ENCODE results near the gene RHD. TPM values are rescaled to one million over a fixed set of nuclear protein-coding genes. Genes with fewer than 3 reads are reported as not detected.
"Not testable (repeated sequence)": the region's sequence is repeated elsewhere in the genome, so short reads cannot be mapped to it uniquely, and the experiment has no call there.

Gene RHD
- polyA plus RNA-seq, 3 donors, result 0.53 TPM; not detected in 2

DNA sequence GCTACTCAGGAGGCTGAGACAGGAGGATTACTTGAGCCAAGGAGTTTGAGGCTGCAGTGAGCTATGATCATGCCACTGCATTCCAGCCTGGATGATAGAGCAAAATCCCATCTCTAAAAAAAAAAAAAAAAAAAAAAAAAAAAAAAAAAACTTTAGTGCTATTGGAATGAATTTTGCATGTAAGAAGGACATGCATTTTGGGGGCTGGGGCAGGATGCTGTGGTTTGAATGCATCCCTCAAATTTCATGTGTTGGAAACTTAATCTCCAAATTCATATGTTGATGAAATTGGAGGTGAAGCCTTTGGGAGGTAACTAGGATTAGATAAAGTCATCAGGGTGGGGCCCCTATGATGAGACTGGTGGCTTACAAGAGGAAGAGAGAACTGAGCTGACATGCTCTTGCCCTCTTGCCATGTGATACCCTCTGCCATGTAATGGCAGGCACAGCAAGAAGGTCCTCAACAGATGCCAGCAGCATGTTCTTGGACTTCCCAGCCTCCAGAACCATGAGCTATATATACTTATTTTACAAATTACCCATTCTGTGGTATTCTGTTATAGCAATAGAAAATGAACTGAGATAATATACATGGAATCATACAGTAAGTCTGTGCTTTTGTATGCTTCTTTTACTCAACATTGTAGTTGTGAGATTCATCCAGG is 40.6 kb downstream of the RHD start:
- intact Hi-C loops (cut with micrococcal nuclease); DNase-seq; H3K27ac Mint-ChIP-seq: not testable (repeated sequence)

DNA sequence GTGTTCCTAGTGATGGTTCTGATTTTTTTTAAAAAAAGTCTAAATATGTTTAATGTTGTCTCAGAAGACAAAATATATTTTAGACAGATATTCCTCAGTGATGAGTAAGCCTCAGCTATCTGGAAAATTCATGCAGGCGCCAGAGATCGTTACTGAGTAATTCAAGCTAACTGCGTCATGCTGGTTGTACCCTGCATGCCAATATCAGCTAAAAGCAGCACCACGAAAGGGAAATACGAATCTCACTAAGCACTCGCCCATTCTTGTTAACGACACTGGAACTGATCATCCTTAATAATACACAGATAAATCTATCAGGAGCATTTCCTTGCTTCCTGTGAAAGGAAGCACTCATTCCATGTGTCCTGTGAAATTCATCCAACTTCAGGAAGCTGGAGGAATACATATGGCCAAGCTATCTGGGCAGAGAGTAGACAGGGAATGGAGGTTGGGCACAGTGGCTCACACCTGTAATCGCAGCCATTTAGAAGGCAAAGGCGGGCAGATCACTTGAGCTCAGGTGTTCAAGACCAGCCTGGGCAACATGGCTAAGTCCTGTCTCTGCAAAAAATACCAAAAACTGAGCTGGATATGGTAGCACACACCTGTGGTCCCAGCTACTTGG is 48.1 kb downstream of the RHD start:
- H3K27ac Mint-ChIP-seq; H4K20me1 ChIP-seq (ENCODE audit: insufficient read depth, low read length); H3K27me3 ChIP-seq (ENCODE audit: control insufficient read depth in 2 of 2, insufficient read depth in 2 of 2, low read length in 2 of 2); intact Hi-C loops (cut with micrococcal nuclease); H3K27me3 Mint-ChIP-seq (ENCODE audit: low read depth in 3 of 3); H3K79me2 ChIP-seq (ENCODE audit: insufficient read depth, low read length); H3K9me3 ChIP-seq (replicated peaks in 1 of 2; ENCODE audit: control insufficient read depth in 1 of 2, insufficient read depth in 1 of 2, low read length in 2 of 2); DNase-seq; H3K4me3 ChIP-seq (replicated peaks in 1 of 3; ENCODE audit: low read depth in 2 of 3, low read length in 3 of 3); H2AFZ ChIP-seq (ENCODE audit: insufficient read depth, low read depth, low read length, poor library complexity, severe bottlenecking); H3K9me3 Mint-ChIP-seq; H3K27ac ChIP-seq (ENCODE audit: low read depth in 1 of 2, low read length in 2 of 2); H3K4me2 ChIP-seq (replicated peaks; ENCODE audit: extremely low read depth, low read length, poor library complexity, severe bottlenecking); H3K4me3 Mint-ChIP-seq; H3K36me3 ChIP-seq (replicated peaks in 1 of 2; ENCODE audit: control insufficient read depth in 1 of 2, insufficient read depth in 2 of 2, low read length in 2 of 2); H3K4me1 ChIP-seq (ENCODE audit: control insufficient read depth in 1 of 2, insufficient read depth in 2 of 2, low read length in 2 of 2); H3K4me1 Mint-ChIP-seq; H3K9ac ChIP-seq (ENCODE audit: insufficient read depth, low read length, poor library complexity, severe bottlenecking): not testable (repeated sequence)
- H3K36me3 Mint-ChIP-seq, result peaks cover 17 to 31% of the 10 kb centered on the region in 2 donors
- 100% methylated on average over 1 of the region's 9 CpGs for WGBS (ENCODE audit: insufficient coverage)

More for the DNA sequence above, 40.6 kb downstream of the RHD start:
- H2AFZ ChIP-seq (ENCODE audit: insufficient read depth, low read depth, low read length, poor library complexity, severe bottlenecking); H3K4me3 ChIP-seq (replicated peaks in 1 of 3; ENCODE audit: low read depth in 2 of 3, low read length in 3 of 3); H3K27me3 Mint-ChIP-seq (ENCODE audit: low read depth in 3 of 3); H4K20me1 ChIP-seq (ENCODE audit: insufficient read depth, low read length); H3K9ac ChIP-seq (ENCODE audit: insufficient read depth, low read length, poor library complexity, severe bottlenecking); H3K27ac ChIP-seq (ENCODE audit: low read depth in 1 of 2, low read length in 2 of 2); H3K4me2 ChIP-seq (replicated peaks; ENCODE audit: extremely low read depth, low read length, poor library complexity, severe bottlenecking); H3K4me3 Mint-ChIP-seq; H3K27me3 ChIP-seq (ENCODE audit: control insufficient read depth in 2 of 2, insufficient read depth in 2 of 2, low read length in 2 of 2); H3K9me3 ChIP-seq (replicated peaks in 1 of 2; ENCODE audit: control insufficient read depth in 1 of 2, insufficient read depth in 1 of 2, low read length in 2 of 2); H3K4me1 ChIP-seq (ENCODE audit: control insufficient read depth in 1 of 2, insufficient read depth in 2 of 2, low read length in 2 of 2); H3K36me3 ChIP-seq (replicated peaks in 1 of 2; ENCODE audit: control insufficient read depth in 1 of 2, insufficient read depth in 2 of 2, low read length in 2 of 2); H3K79me2 ChIP-seq (ENCODE audit: insufficient read depth, low read length): not testable (repeated sequence)
- H3K9me3 Mint-ChIP-seq, result peaks cover 0 to 17% (median 8%) of the 10 kb centered on the region in 7 donors
- peaks cover 30 to 42% of the 10 kb centered on the region in 2 donors for H3K36me3 Mint-ChIP-seq
- peaks cover 14% of the 10 kb centered on the region for H3K4me1 Mint-ChIP-seq

DNA sequence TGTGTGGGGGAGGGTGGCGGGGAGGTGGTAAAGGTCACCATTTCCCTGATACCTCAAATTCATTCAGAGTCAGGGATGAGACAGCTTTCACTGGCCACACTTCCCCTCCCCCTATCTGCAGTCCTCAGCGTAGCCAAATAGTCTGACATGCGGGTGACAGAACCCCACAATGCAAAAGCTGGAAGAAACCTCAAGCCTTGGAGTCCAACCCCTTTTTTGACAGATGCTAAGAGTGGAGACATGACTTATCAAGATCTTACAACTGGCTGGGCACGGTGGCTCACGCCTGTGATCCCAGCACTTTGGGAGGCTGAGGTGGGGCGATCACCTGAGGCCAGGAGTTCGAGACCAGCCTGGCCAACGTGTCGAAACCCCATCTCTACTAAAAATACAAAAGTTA is 49.8 kb downstream of the RHD start:
- intact Hi-C loops (cut with micrococcal nuclease); DNase-seq; H3K27ac ChIP-seq (ENCODE audit: low read depth in 1 of 2, low read length in 2 of 2); H3K27me3 Mint-ChIP-seq (ENCODE audit: low read depth in 3 of 3); H3K27me3 ChIP-seq (ENCODE audit: control insufficient read depth in 2 of 2, insufficient read depth in 2 of 2, low read length in 2 of 2); H3K4me3 ChIP-seq (replicated peaks in 1 of 3; ENCODE audit: low read depth in 2 of 3, low read length in 3 of 3); H3K79me2 ChIP-seq (ENCODE audit: insufficient read depth, low read length); H3K27ac Mint-ChIP-seq; H3K4me3 Mint-ChIP-seq; H3K9me3 Mint-ChIP-seq; H3K4me1 ChIP-seq (ENCODE audit: control insufficient read depth in 1 of 2, insufficient read depth in 2 of 2, low read length in 2 of 2); H3K36me3 ChIP-seq (replicated peaks in 1 of 2; ENCODE audit: control insufficient read depth in 1 of 2, insufficient read depth in 2 of 2, low read length in 2 of 2); H3K9me3 ChIP-seq (replicated peaks in 1 of 2; ENCODE audit: control insufficient read depth in 1 of 2, insufficient read depth in 1 of 2, low read length in 2 of 2); H3K4me1 Mint-ChIP-seq; H3K4me2 ChIP-seq (replicated peaks; ENCODE audit: extremely low read depth, low read length, poor library complexity, severe bottlenecking); H2AFZ ChIP-seq (ENCODE audit: insufficient read depth, low read depth, low read length, poor library complexity, severe bottlenecking); H3K9ac ChIP-seq (ENCODE audit: insufficient read depth, low read length, poor library complexity, severe bottlenecking); H4K20me1 ChIP-seq (ENCODE audit: insufficient read depth, low read length): not testable (repeated sequence)
- H3K36me3 Mint-ChIP-seq, result peaks cover 12 to 26% of the 10 kb centered on the region in 2 donors
- no CpG with 5 or more reads among the region's 9 CpGs for WGBS (ENCODE audit: insufficient coverage)

GRCh38 chr1:25324407-25324806 is 52.1 kb downstream of the RHD start:
- H3K79me2 ChIP-seq (ENCODE audit: insufficient read depth, low read length); intact Hi-C loops (cut with micrococcal nuclease); H3K4me1 ChIP-seq (ENCODE audit: control insufficient read depth in 1 of 2, insufficient read depth in 2 of 2, low read length in 2 of 2); H4K20me1 ChIP-seq (ENCODE audit: insufficient read depth, low read length); H2AFZ ChIP-seq (ENCODE audit: insufficient read depth, low read depth, low read length, poor library complexity, severe bottlenecking); DNase-seq; H3K27me3 Mint-ChIP-seq (ENCODE audit: low read depth in 3 of 3); H3K4me3 ChIP-seq (replicated peaks in 1 of 3; ENCODE audit: low read depth in 2 of 3, low read length in 3 of 3); H3K27me3 ChIP-seq (ENCODE audit: control insufficient read depth in 2 of 2, insufficient read depth in 2 of 2, low read length in 2 of 2); H3K9ac ChIP-seq (ENCODE audit: insufficient read depth, low read length, poor library complexity, severe bottlenecking); H3K9me3 Mint-ChIP-seq; H3K9me3 ChIP-seq (replicated peaks in 1 of 2; ENCODE audit: control insufficient read depth in 1 of 2, insufficient read depth in 1 of 2, low read length in 2 of 2); H3K36me3 ChIP-seq (replicated peaks in 1 of 2; ENCODE audit: control insufficient read depth in 1 of 2, insufficient read depth in 2 of 2, low read length in 2 of 2); H3K4me2 ChIP-seq (replicated peaks; ENCODE audit: extremely low read depth, low read length, poor library complexity, severe bottlenecking); H3K4me1 Mint-ChIP-seq; H3K27ac Mint-ChIP-seq; H3K27ac ChIP-seq (ENCODE audit: low read depth in 1 of 2, low read length in 2 of 2); H3K4me3 Mint-ChIP-seq: not testable (repeated sequence)
- H3K36me3 Mint-ChIP-seq, result peaks cover 3 to 14% of the 10 kb centered on the region in 2 donors
- no CpG with 5 or more reads among the region's 3 CpGs for WGBS (ENCODE audit: insufficient coverage)

All from CD14-positive monocyte (primary cell).